Breast epithelium (tissue), 4 donors: ENCODE results near the gene BCL2L15. TPM values are rescaled to one million over a fixed set of nuclear protein-coding genes. Genes with fewer than 3 reads are reported as not detected.

Experiments used
- DNase-seq, 2 donors: peaks; one replicate each; pipeline ENCODE4 v3.0.0-alpha.2; 2019; ENCODE audit warnings: low spot score in 2 of 2
- H3K27ac ChIP-seq, 2 donors: fragments of 200-600 bp; sonication (generic) in 1 of 2; one replicate each; pipeline ENCODE4 v1.5.1; 2016 to 2019; ENCODE audit warnings: mild to moderate bottlenecking in 1 of 2
- H3K27me3 ChIP-seq, 2 donors: fragments of 200-600 bp; sonication (generic) in 1 of 2; one replicate each; pipeline versions ENCODE4 v1.5.1 to v1.6.0; 2017 to 2019; ENCODE audit warnings: control low read depth in 1 of 2, mild to moderate bottlenecking in 1 of 2
- H3K36me3 ChIP-seq: fragments of 200-600 bp; one replicate; pipeline ENCODE4 v1.5.1; 2019
- H3K4me1 ChIP-seq, 2 donors: fragments of 200-600 bp; sonication (generic); one replicate each; pipeline ENCODE4 v1.5.1; 2016 to 2019; ENCODE audit warnings: control low read depth in 1 of 2
- H3K4me3 ChIP-seq, 3 donors: fragments of 200-600 bp; sonication (generic); 1 replicate in 2 of 3; 2 replicates in 1 of 3; pipeline ENCODE4 v1.5.1; 2016 to 2019; ENCODE audit warnings: mild to moderate bottlenecking in 3 of 3, moderate library complexity in 2 of 3
- H3K9me3 ChIP-seq, 2 donors: fragments of 200-600 bp; sonication (generic) in 1 of 2; one replicate each; pipeline ENCODE4 v1.5.1; 2016 to 2019; ENCODE audit warnings: control low read depth in 1 of 2
- POLR2A ChIP-seq: fragments of 450-650 bp; IDR thresholded peaks from one replicate; pipeline ENCODE4 v1.6.1; 2016; ENCODE audit warnings: antibody characterized with exemption, mild to moderate bottlenecking, moderate library complexity
- POLR2AphosphoS5 ChIP-seq, 3 donors: sonication (generic); formaldehyde crosslinking; IDR thresholded peaks; one replicate each; pipeline ENCODE4 v1.6.1; 2017; ENCODE audit warnings: antibody characterized with exemption in 3 of 3
- intact Hi-C: fragments of 100-400 bp; cut with DNase I; formaldehyde crosslinking; loops from one replicate; pipeline ENCODE4 v1.15.1; 2023; ENCODE audit warnings: low total_unique reads
- total RNA-seq, 3 donors: library from RNA; depleted of rRNA; stranded (reverse); fragments of >200 nt; gene quantifications; one replicate each; pipeline ENCODE4 v1.1.0, GENCODE V29; 2016
- TF ChIP-seq, protein P1 (sequence below), 3 donors: fragments of 450-650 bp; IDR thresholded peaks; one replicate each; pipeline ENCODE4 v1.5.1; 2016 to 2017; ENCODE audit warnings: antibody characterized with exemption in 3 of 3, mild to moderate bottlenecking in 3 of 3, moderate library complexity in 3 of 3

The BCL2L15 gene
- total RNA-seq, 3 donors from 2014 or later = 0.44 to 1.6 (median 0.48) TPM

GRCh38 chr1:113836534-113836933, 50.8 kb downstream of the BCL2L15 start:
- TF ChIP-seq POLR2A = no peak
- TF ChIP-seq, protein P1, sequence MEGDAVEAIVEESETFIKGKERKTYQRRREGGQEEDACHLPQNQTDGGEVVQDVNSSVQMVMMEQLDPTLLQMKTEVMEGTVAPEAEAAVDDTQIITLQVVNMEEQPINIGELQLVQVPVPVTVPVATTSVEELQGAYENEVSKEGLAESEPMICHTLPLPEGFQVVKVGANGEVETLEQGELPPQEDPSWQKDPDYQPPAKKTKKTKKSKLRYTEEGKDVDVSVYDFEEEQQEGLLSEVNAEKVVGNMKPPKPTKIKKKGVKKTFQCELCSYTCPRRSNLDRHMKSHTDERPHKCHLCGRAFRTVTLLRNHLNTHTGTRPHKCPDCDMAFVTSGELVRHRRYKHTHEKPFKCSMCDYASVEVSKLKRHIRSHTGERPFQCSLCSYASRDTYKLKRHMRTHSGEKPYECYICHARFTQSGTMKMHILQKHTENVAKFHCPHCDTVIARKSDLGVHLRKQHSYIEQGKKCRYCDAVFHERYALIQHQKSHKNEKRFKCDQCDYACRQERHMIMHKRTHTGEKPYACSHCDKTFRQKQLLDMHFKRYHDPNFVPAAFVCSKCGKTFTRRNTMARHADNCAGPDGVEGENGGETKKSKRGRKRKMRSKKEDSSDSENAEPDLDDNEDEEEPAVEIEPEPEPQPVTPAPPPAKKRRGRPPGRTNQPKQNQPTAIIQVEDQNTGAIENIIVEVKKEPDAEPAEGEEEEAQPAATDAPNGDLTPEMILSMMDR (IDR thresholded peaks at IDR 0.05) = no peak
- TF ChIP-seq POLR2AphosphoS5 (IDR thresholded peaks at IDR 0.05) = no peak
- intact Hi-C loops = no loop called here
- no peaks in the 10 kb centered on the region for H3K36me3 ChIP-seq
- no peak for DNase-seq
- H3K4me3 ChIP-seq = no peak overlapping the region
- H3K27ac ChIP-seq = no peak overlapping the region
- no peaks in the 10 kb centered on the region for H3K27me3 ChIP-seq
- H3K9me3 ChIP-seq = no peaks in the 10 kb centered on the region
- H3K4me1 ChIP-seq = no peaks in the 10 kb centered on the region

DNA sequence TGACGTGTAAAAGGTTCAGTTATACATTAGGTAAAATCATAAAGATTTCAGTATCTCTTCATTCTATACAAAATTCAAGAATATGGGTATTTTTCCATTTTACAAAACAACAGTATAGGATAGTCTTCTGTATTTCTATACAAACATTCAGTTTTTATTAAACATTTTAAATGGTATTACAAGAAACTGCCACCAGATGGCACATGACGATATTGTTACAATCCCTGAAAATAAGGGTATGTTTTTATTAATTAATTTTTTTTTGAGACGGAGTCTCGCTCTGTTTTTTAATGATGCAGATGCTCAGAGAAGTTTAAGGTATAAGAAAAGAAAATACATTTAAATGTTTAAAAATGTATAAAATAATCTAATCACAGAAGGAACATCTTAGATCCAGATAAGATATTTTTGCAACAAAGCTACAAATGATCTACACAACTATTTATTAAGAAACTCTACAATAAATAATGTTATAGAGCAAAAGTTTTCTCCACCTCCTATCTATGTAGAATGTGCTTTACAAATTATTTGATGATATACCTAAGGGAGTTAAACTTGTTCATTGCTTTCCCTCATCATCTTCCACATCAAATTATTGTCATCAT, 51.6 kb downstream of the BCL2L15 start:
- DNase-seq = no peak
- no peaks in the 10 kb centered on the region for H3K4me1 ChIP-seq
- intact Hi-C loops = no loop called here
- no peaks in the 10 kb centered on the region for H3K9me3 ChIP-seq
- TF ChIP-seq, protein P1 (IDR thresholded peaks at IDR 0.05) = peak; percentile 15 to 57 (median 55)
- TF ChIP-seq POLR2A = no peak
- TF ChIP-seq POLR2AphosphoS5 (IDR thresholded peaks at IDR 0.05) = no peak
- H3K27me3 ChIP-seq = no peaks in the 10 kb centered on the region
- H3K36me3 ChIP-seq = no peaks in the 10 kb centered on the region
- no peak overlapping the region for H3K4me3 ChIP-seq
- H3K27ac ChIP-seq = no peak overlapping the region

DNA sequence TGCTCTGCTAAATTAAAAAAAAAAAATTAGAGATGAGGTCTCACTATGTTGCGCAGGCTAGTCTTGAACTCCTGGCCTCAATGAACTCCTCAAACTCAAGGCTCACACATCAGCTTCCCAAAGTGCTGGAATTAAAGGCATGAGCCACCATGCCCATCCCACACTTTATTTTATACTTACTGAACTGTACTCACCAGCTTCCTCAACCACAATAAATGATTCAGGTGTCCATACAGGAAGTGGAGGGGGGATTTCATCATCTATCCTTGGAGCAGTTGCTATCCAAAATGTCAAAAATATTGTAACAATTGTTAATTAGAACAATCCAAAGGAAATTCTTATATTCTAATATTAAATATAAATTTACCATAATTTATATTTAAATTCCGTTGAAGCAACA, 52.7 kb downstream of the BCL2L15 start:
- Histone ChIP-seq H3K4me1 (no peaks in the 10 kb centered on the region), H3K27ac (no peak overlapping the region), H3K36me3 (no peaks in the 10 kb centered on the region), H3K27me3 (no peaks in the 10 kb centered on the region), H3K9me3 (no peaks in the 10 kb centered on the region), H3K4me3 (no peak overlapping the region)
- DNase-seq = no peak
- TF ChIP-seq POLR2AphosphoS5 (IDR thresholded peaks at IDR 0.05) = no peak
- TF ChIP-seq, protein P1 (IDR thresholded peaks at IDR 0.05) = no peak
- no peak for TF ChIP-seq POLR2A
- intact Hi-C loops = no loop called here

Other genes starting within 250 kb of the BCL2L15 start
- gene PHTF1, start 128.1 kb downstream of the BCL2L15 start, total RNA-seq = 10 to 100 TPM; 13.8 to 18.4 (median 16.4) TPM
- 10 to 100 TPM; 25.1 to 41.3 (median 28.2) TPM for gene RSBN1, start 75.1 kb downstream of the BCL2L15 start, total RNA-seq
- gene PTPN22, start 15.9 kb downstream of the BCL2L15 start, total RNA-seq = 1 to 10 TPM; 3.4 to 7.2 (median 3.6) TPM
- gene AP4B1, start 17.2 kb upstream of the BCL2L15 start, total RNA-seq = 10 to 100 TPM; 10.8 to 18.1 (median 14.9) TPM
- 1 to 10 TPM; 3.3 to 6.2 (median 3.5) TPM for gene DCLRE1B, start 17.7 kb upstream of the BCL2L15 start, total RNA-seq
- 10 to 100 TPM; 46.9 to 66.2 (median 57.8) TPM for gene HIPK1, start 41.7 kb upstream of the BCL2L15 start, total RNA-seq
- 100 to 1,000 TPM in 1 of 3 donors, 10 to 100 TPM in 2; 46.2 to 155 (median 51.2) TPM for gene OLFML3, start 91.9 kb upstream of the BCL2L15 start, total RNA-seq